GM12878 (cell line): Measurements from ENCODE around the gene LANCL2. TPM values are rescaled to one million over a fixed set of nuclear protein-coding genes. Genes with fewer than 3 reads are reported as not detected.

Experiments
- ATAC-seq: fragments of 200-7000 bp; cut with Tn5 transposase; 3 replicates; pipeline ENCODE4 v1.9.1; 2020; ENCODE audit warnings: mild to moderate bottlenecking, moderate library complexity
- BruUV-seq: library from RNA; stranded (reverse); fragments of 400-500 nt; replicated peaks from 2 replicates; lab custom pipeline; 2021; lab: Mats Ljungman, UMichigan
- CTCF ChIA-PET: fragments of 300-600 bp; sonication (Branson Sonifier 250); formaldehyde crosslinking; extraction: SDS; loops from one replicate; lab custom pipeline; 2021; ENCODE audit warnings: inconsistent platforms; lab: Yijun Ruan, JAX
- POLR2A ChIA-PET: fragments of 350-600 bp; formaldehyde crosslinking; extraction: SDS; loops from one replicate; lab custom pipeline; 2021; ENCODE audit warnings: inconsistent platforms; lab: Charles Lee
- RAD21 ChIA-PET: fragments of 300-600 bp; sonication (Branson Sonifier 250); formaldehyde crosslinking; loops from one replicate; lab custom pipeline; 2023; ENCODE audit warnings: antibody characterized with exemption; ENCODE audit not compliant: unreplicated experiment; lab: Charles Lee
- SMC1A ChIA-PET: fragments of 300-600 bp; sonication (Branson Sonifier 250); formaldehyde crosslinking; loops from one replicate; lab custom pipeline; 2023; ENCODE audit not compliant: unreplicated experiment, uncharacterized antibody; lab: Charles Lee
- DNase-seq: peaks from one replicate; pipeline ENCODE4 v3.0.0-alpha.2; 2011; ENCODE audit warnings: low read depth, low spot score
- FAIRE-seq: peaks from 3 replicates; lab custom pipeline; 2011; peaks lifted over from hg19 to GRCh38; lab: Jason Lieb, UNC
- H2AFZ ChIP-seq: 2 replicates; pipeline ENCODE4 v1.6.0; 2011; ENCODE audit warnings: low read depth, low read length, control low read depth; ENCODE audit not compliant: control insufficient read depth
- H3K27ac ChIP-seq: 2 replicates; pipeline ENCODE4 v1.5.1; 2011; ENCODE audit warnings: control low read depth; ENCODE audit not compliant: control insufficient read depth, insufficient read depth
- H3K27me3 ChIP-seq, 2 experiments: replicated peaks in 1 of 2; 2 replicates each; pipeline versions ENCODE4 v1.6.0 to v1.6.1; 2011; ENCODE audit warnings: low read length in 1 of 2; ENCODE audit not compliant: control insufficient read depth in 2 of 2, insufficient read depth in 2 of 2
- H3K36me3 ChIP-seq, 2 experiments: 2 replicates each; pipeline ENCODE4 v1.5.1; 2011; ENCODE audit warnings: low read length in 1 of 2; ENCODE audit not compliant: control insufficient read depth in 2 of 2, insufficient read depth in 2 of 2
- H3K4me1 ChIP-seq: 2 replicates; pipeline ENCODE4 v1.6.1; 2011; ENCODE audit warnings: mild to moderate bottlenecking, low read length, moderate library complexity, mixed read lengths; ENCODE audit not compliant: control insufficient read depth, insufficient read depth
- H3K4me2 ChIP-seq: 2 replicates; pipeline ENCODE4 v1.6.0; 2011; ENCODE audit warnings: control low read depth; ENCODE audit not compliant: control insufficient read depth, insufficient read depth
- H3K4me3 ChIP-seq: fragments of 200-600 bp; sonication (generic); 2 replicates; pipeline ENCODE4 v1.5.1; 2016
- H3K79me2 ChIP-seq: 2 replicates; pipeline ENCODE4 v1.6.0; 2011; ENCODE audit warnings: low read length; ENCODE audit not compliant: control insufficient read depth, insufficient read depth
- H3K9ac ChIP-seq: 2 replicates; pipeline ENCODE4 v1.8.0; 2011; ENCODE audit warnings: low read length, control low read depth, mixed read lengths; ENCODE audit not compliant: control insufficient read depth, insufficient read depth
- H3K9me3 ChIP-seq: replicated peaks from 3 replicates; pipeline ENCODE4 v1.5.1; 2011; ENCODE audit warnings: mild to moderate bottlenecking, low read length; ENCODE audit not compliant: control insufficient read depth, insufficient read depth
- H4K20me1 ChIP-seq: 2 replicates; pipeline ENCODE4 v1.6.0; 2011; ENCODE audit not compliant: control insufficient read depth, insufficient read depth
- BACH1 ChIP-seq: fragments of 450-650 bp; IDR thresholded peaks from 2 replicates; pipeline ENCODE4 v1.6.1; 2017; ENCODE audit warnings: mild to moderate bottlenecking, borderline replicate concordance
- CHD4 ChIP-seq: fragments of 200-600 bp; sonication (generic); IDR thresholded peaks from 2 replicates; pipeline ENCODE4 v1.6.1; 2016; ENCODE audit warnings: mild to moderate bottlenecking
- ESRRA ChIP-seq: IDR thresholded peaks from 2 replicates; pipeline ENCODE4 v1.6.1; 2012; ENCODE audit warnings: mild to moderate bottlenecking, low read length, improper control_type of control experiment
- IRF3 ChIP-seq: fragments of 450-650 bp; IDR thresholded peaks from 2 replicates; pipeline ENCODE4 v1.6.1; 2014; ENCODE audit warnings: mild to moderate bottlenecking
- IRF5 ChIP-seq: fragments of 450-650 bp; IDR thresholded peaks from 2 replicates; pipeline ENCODE4 v1.6.1; 2017; ENCODE audit warnings: borderline replicate concordance
- MYC ChIP-seq: IDR thresholded peaks from 2 replicates; pipeline ENCODE4 v1.6.1; 2011; ENCODE audit warnings: mild to moderate bottlenecking, low read length, moderate library complexity, inconsistent platforms; ENCODE audit not compliant: insufficient read depth, insufficient replicate concordance, insufficient read length, severe bottlenecking
- NRF1 ChIP-seq: conservative IDR thresholded peaks from 2 replicates; pipeline ENCODE4 v1.6.1; 2011; ENCODE audit warnings: mild to moderate bottlenecking, low read depth, low read length, improper control_type of control experiment
- PAX8 ChIP-seq: fragments of 450-650 bp; IDR thresholded peaks from 2 replicates; pipeline ENCODE4 v1.6.1; 2017; ENCODE audit warnings: mild to moderate bottlenecking, moderate library complexity
- POLR2A ChIP-seq: IDR thresholded peaks from 2 replicates; pipeline ENCODE4 v1.6.1; 2011; ENCODE audit warnings: low read depth, mild to moderate bottlenecking, low read length
- RAD21 ChIP-seq: IDR thresholded peaks from 2 replicates; pipeline ENCODE4 v1.6.1; 2011; ENCODE audit warnings: mild to moderate bottlenecking, low read depth, low read length, moderate library complexity; ENCODE audit not compliant: insufficient read depth
- SPI1 ChIP-seq: IDR thresholded peaks from 2 replicates; pipeline ENCODE4 v1.6.1; 2011; ENCODE audit warnings: low read depth, mild to moderate bottlenecking, low read length, moderate library complexity, borderline replicate concordance; ENCODE audit not compliant: insufficient read depth
- ZNF24 ChIP-seq: fragments of 450-650 bp; IDR thresholded peaks from 2 replicates; pipeline ENCODE4 v1.6.1; 2017; ENCODE audit warnings: antibody characterized with exemption, mild to moderate bottlenecking
- WGBS: methylation state at CpG from one replicate; pipeline ENCODE4 v1.1.6; 2016; ENCODE audit warnings: low lambda C conversion rate; ENCODE audit not compliant: insufficient replicate concordance, insufficient coverage; ENCODE audit errors: missing lambda C conversion rate; 5-methylcytosine and 5-hydroxymethylcytosine counted together
- in situ Hi-C: fragments of 300-500 bp; cut with MboI; formaldehyde crosslinking; loops from 9 replicates; pipeline ENCODE4 v1.14.3; 2018; ENCODE audit warnings: mixed read lengths
- intact Hi-C: fragments of 100-400 bp; cut with micrococcal nuclease; formaldehyde crosslinking; loops from one replicate; pipeline ENCODE4 v1.14.2; 2022; ENCODE audit not compliant: unreplicated experiment
- polyA plus RNA-seq, 11 experiments: library from polyadenylated mRNA; depleted of rRNA in 4 of 11; unstranded in 6 of 11; stranded (reverse) in 5 of 11; fragments of >200 nt; fragmentation: Nextera tagmentation in 4 of 11; fragmentation: Illumina TruSeq in 1 of 11; extraction: Ambion mirVana in 4 of 11; extraction: Trizol in 1 of 11; gene quantifications; 1 replicate in 1 of 11; 2 replicates in 10 of 11; pipeline versions ENCODE4 v1.2.1 to v1.2.3, GENCODE V29; 2011 to 2016; ENCODE audit warnings: inconsistent platforms in 2 of 11, missing spikeins in 2 of 11, low read depth in 1 of 11
- total RNA-seq, 4 experiments: library from RNA; depleted of rRNA in 3 of 4; stranded (reverse); fragments of >200 nt in 3 of 4; fragmentation: Illumina TruSeq in 1 of 4; extraction: Trizol in 1 of 4; gene quantifications; 2 replicates each; pipeline versions ENCODE4 v1.2.1 to v1.2.3, GENCODE V29; 2013 to 2021

LANCL2 gene
- total and polyA plus RNA-seq, 10 of the 15 experiments (the other 5 are each of a cell fraction or from before 2014, with no cell fraction given) = 8.1 to 28.6 (median 16.4) TPM

GRCh38 chr7:55472928-55473725 lies 108.0 kb downstream of the LANCL2 start:
- H3K9me3 ChIP-seq = no peaks in the 10 kb centered on the region
- intact Hi-C loops = no loop called here
- no TSS peak for BruUV-seq
- no peak for FAIRE-seq
- no peak overlapping the region for H3K9ac ChIP-seq
- H2AFZ ChIP-seq = no peak overlapping the region
- H3K4me2 ChIP-seq = no peak overlapping the region
- H4K20me1 ChIP-seq = no peaks in the 10 kb centered on the region
- in situ Hi-C loops = no loop called here
- no peaks in the 10 kb centered on the region for H3K27me3 ChIP-seq
- H3K4me3 ChIP-seq = no peak overlapping the region
- TF ChIP-seq ZNF24 (no peak), POLR2A (peak; percentile 34; the same call in 1 of the 2 replicates)
- TF ChIP-seq, all 136 proteins: peak for 1
- no peak overlapping the region for H3K27ac ChIP-seq
- ChIA-PET RAD21 (no interaction called here), CTCF (no interaction called here), POLR2A (no interaction called here), SMC1A (no interaction called here)
- no peaks in the 10 kb centered on the region; the same call in 1 of the 2 replicates for H3K79me2 ChIP-seq
- no peaks in the 10 kb centered on the region; the same call in 1 of the 2 replicates for H3K4me1 ChIP-seq
- no peak; the same call in 2 of the 3 replicates for ATAC-seq
- H3K36me3 ChIP-seq = peaks cover 24 to 41% of the 10 kb centered on the region in 2 experiments
- no peak for DNase-seq
- WGBS = 90% methylated on average over 24 of the region's 25 CpGs

GRCh38 chr7:55473932-55474331 lies 108.8 kb downstream of the LANCL2 start:
- H4K20me1 ChIP-seq = no peaks in the 10 kb centered on the region
- TF ChIP-seq MYC = no peak
- TF ChIP-seq CHD4 = no peak
- no peak for TF ChIP-seq RAD21
- TF ChIP-seq PAX8 = no peak
- no peak for TF ChIP-seq IRF5
- TF ChIP-seq ESRRA = no peak
- TF ChIP-seq POLR2A = no peak; the same call in 1 of the 2 replicates
- no peak for TF ChIP-seq BACH1
- no peak for TF ChIP-seq NRF1
- TF ChIP-seq IRF3 = no peak
- no peak for TF ChIP-seq SPI1
- intact Hi-C loops = no loop called here
- no peaks in the 10 kb centered on the region for H3K9me3 ChIP-seq
- H3K27me3 ChIP-seq = no peaks in the 10 kb centered on the region
- ChIA-PET RAD21 (no interaction called here), CTCF (no interaction called here), SMC1A (no interaction called here), POLR2A (no interaction called here)
- H3K9ac ChIP-seq = no peak overlapping the region
- WGBS = 94% methylated on average over 10 of the region's 10 CpGs
- peaks cover 18 to 36% of the 10 kb centered on the region in 2 experiments for H3K36me3 ChIP-seq
- no peaks in the 10 kb centered on the region; the same call in 1 of the 2 replicates for H3K79me2 ChIP-seq
- ATAC-seq (no peak), DNase-seq (no peak), FAIRE-seq (no peak)
- H3K4me1 ChIP-seq = no peaks in the 10 kb centered on the region; the same call in 1 of the 2 replicates
- no peak overlapping the region for H3K27ac ChIP-seq
- no peak overlapping the region for H3K4me3 ChIP-seq
- H3K4me2 ChIP-seq = no peak overlapping the region
- no TSS peak for BruUV-seq
- in situ Hi-C loops = no loop called here
- no peak overlapping the region for H2AFZ ChIP-seq
